ENCODE results near the gene PLEKHB2. TPM values are rescaled to one million over a fixed set of nuclear protein-coding genes. Genes with fewer than 3 reads are reported as not detected.

Gene PLEKHB2
- total and polyA plus RNA-seq, 2 of the 8 experiments (the other 6 are each of a cell fraction or from before 2014, with no cell fraction given), result 42.4 to 54.8 TPM

GRCh38 chr2:131145040-131145439, 39.9 kb downstream of the PLEKHB2 start:
- DNase-seq (ENCODE audit: low read depth in 1 of 2, low spot score in 2 of 2) (no peak), FAIRE-seq (no peak)
- Histone ChIP-seq H3K4ac (replicated peaks; ENCODE audit: insufficient read length, low read depth, low read length) (no peak overlapping the region), H3K56ac (replicated peaks; ENCODE audit: insufficient read length, low read depth, low read length) (no peak overlapping the region), H2BK12ac (ENCODE audit: low read depth, low read length) (no peak overlapping the region), H3K4me1 (replicated peaks in 1 of 4; ENCODE audit: control insufficient read depth in 3 of 4, insufficient read depth in 4 of 4, low read length in 3 of 4) (no peaks in the 10 kb centered on the region; a peak in 1 of 7 replicates), H4K5ac (ENCODE audit: insufficient read length, low read depth, low read length) (no peak overlapping the region), H3K9ac (replicated peaks in 1 of 4; ENCODE audit: extremely low read depth in 1 of 4, low read depth in 3 of 4, low read length in 3 of 4) (no peak overlapping the region), H3K27ac (ENCODE audit: low read depth, low read length) (no peak overlapping the region), H2AK5ac (ENCODE audit: low read depth, low read length) (no peak overlapping the region), H3K79me2 (ENCODE audit: control insufficient read depth in 1 of 2, insufficient read depth in 2 of 2, low read length in 2 of 2) (peaks cover 0 to 5% of the 10 kb centered on the region in 2 experiments; a peak in 1 of 4 replicates), H3K4me3 (ENCODE audit: extremely low read depth in 1 of 4, insufficient read depth in 2 of 4, low read depth in 3 of 4, low read length in 4 of 4) (no peak overlapping the region), H3K36me3 (ENCODE audit: control insufficient read depth in 2 of 4, insufficient read depth in 4 of 4, low read length in 3 of 4) (peaks cover 6 to 40% (median 19%) of the 10 kb centered on the region in 4 experiments), H2BK5ac (ENCODE audit: low read depth, low read length) (no peak overlapping the region), H3K79me1 (ENCODE audit: low read depth, low read length) (peaks cover 2% of the 10 kb centered on the region; the same call in 1 of the 2 replicates), H4K20me1 (replicated peaks in 1 of 2; ENCODE audit: control insufficient read depth in 1 of 2, insufficient read depth in 2 of 2, low read length in 2 of 2) (peaks cover 2 to 13% of the 10 kb centered on the region in 2 experiments), H3K23me2 (ENCODE audit: low read depth, low read length) (no peaks in the 10 kb centered on the region), H4K8ac (ENCODE audit: extremely low read depth, insufficient read depth, low read length) (no peak overlapping the region), H2BK120ac (replicated peaks; ENCODE audit: low read depth, low read length) (no peak overlapping the region), H3K23ac (ENCODE audit: insufficient read length) (no peak overlapping the region), H3K18ac (ENCODE audit: extremely low read depth, low read length) (no peak overlapping the region), H4K91ac (replicated peaks; ENCODE audit: insufficient read length, low read length) (no peak overlapping the region), H3K4me2 (ENCODE audit: insufficient read depth in 1 of 2, low read depth in 2 of 2, low read length in 2 of 2) (no peak overlapping the region), H2BK20ac (ENCODE audit: low read length) (no peak overlapping the region), H3K14ac (ENCODE audit: insufficient read length) (no peak overlapping the region), H3K9me3 (ENCODE audit: insufficient read depth in 2 of 2, low read depth in 1 of 2, low read length in 1 of 2) (no peaks in the 10 kb centered on the region), H3K27me3 (replicated peaks in 1 of 4; ENCODE audit: control insufficient read depth in 3 of 4, extremely low read depth in 1 of 4, insufficient read depth in 3 of 4, low read length in 3 of 4) (no peaks in the 10 kb centered on the region), H2BK15ac (ENCODE audit: low read length) (no peak overlapping the region), H2AFZ (ENCODE audit: low read length) (no peak overlapping the region)
- WGBS, 2 experiments (ENCODE audit: extremely low coverage in 1 of 2, insufficient coverage in 1 of 2, insufficient read length in 1 of 2, insufficient replicate concordance in 2 of 2, low coverage in 1 of 2, low lambda C conversion rate in 2 of 2, missing lambda C conversion rate in 1 of 2), result 94% methylated on average over 2 of the region's 2 CpGs; no CpG with 5 or more reads in 1 of the 2 experiments
- ChIA-PET POLR2A (ENCODE audit: partially characterized antibody) (interaction anchor here (1.2 kb wide), 1 partner anchor 9 kb away, joined by 3 read pairs; no protein-coding TSS in a partner anchor), CTCF (ENCODE audit: partially characterized antibody) (no interaction called here)
- TF ChIP-seq RXRA (IDR thresholded peaks at IDR 0.05; ENCODE audit: insufficient read depth, low read depth, low read length) (no peak), EP300 (IDR thresholded peaks at IDR 0.05; ENCODE audit: borderline replicate concordance in 1 of 2, low read depth in 2 of 2, low read length in 2 of 2) (no peak), HDAC2 (IDR thresholded peaks at IDR 0.05; ENCODE audit: borderline replicate concordance in 1 of 2, low read depth in 2 of 2, low read length in 2 of 2) (no peak), HDAC6 (IDR thresholded peaks at IDR 0.05; ENCODE audit: low read depth, low read length) (no peak), CREB1 (IDR thresholded peaks at IDR 0.05) (no peak), KDM1A (IDR thresholded peaks at IDR 0.05; ENCODE audit: borderline replicate concordance, low read length) (no peak), RAD21 (IDR thresholded peaks at IDR 0.05 in 1 of 2, conservative IDR thresholded peaks at IDR 0.05 in 1 of 2; ENCODE audit: low read depth in 2 of 2, low read length in 2 of 2) (no peak), CBX8 (IDR thresholded peaks at IDR 0.05; ENCODE audit: borderline replicate concordance, low read depth, low read length) (no peak)
